ENCODE data around the gene SGPP2.
A peak's percentile ranks its signal among the peaks of the same experiment; 100 is the strongest.

SGPP2 gene

GRCh38 chr2:222525811-222526210, 101.5 kb downstream of the SGPP2 start:
- no peak for DNase-seq (ENCODE audit: low read depth)

GRCh38 chr2:222526480-222527277, 102.3 kb downstream of the SGPP2 start:
- no peak for DNase-seq (ENCODE audit: low read depth)

GRCh38 chr2:222532315-222532714, 108.0 kb downstream of the SGPP2 start:
- no peak for DNase-seq (ENCODE audit: low read depth)

GRCh38 chr2:222535477-222535876, 111.1 kb downstream of the SGPP2 start:
- DNase-seq (ENCODE audit: low read depth) = no peak

GRCh38 chr2:222538535-222538934, 114.2 kb downstream of the SGPP2 start:
- DNase-seq (ENCODE audit: low read depth) = no peak

- DNase-seq (ENCODE audit: low read depth) = no peak
These were observed 120.3 kb downstream of the SGPP2 start for GRCh38 chr2:222544661-222545060.

GRCh38 chr2:222545823-222546795, 121.8 kb downstream of the SGPP2 start:
- DNase-seq (ENCODE audit: low read depth) = no peak

GRCh38 chr2:222547083-222547482, 122.7 kb downstream of the SGPP2 start:
- no peak for DNase-seq (ENCODE audit: low read depth)

GRCh38 chr2:222548992-222549391, 124.6 kb downstream of the SGPP2 start:
- peak; percentile 6 for DNase-seq (ENCODE audit: low read depth)

- DNase-seq (ENCODE audit: low read depth) = no peak
These were observed 130.2 kb downstream of the SGPP2 start for GRCh38 chr2:222554517-222554916.

GRCh38 chr2:222561151-222561550, 136.8 kb downstream of the SGPP2 start:
- no peak for DNase-seq (ENCODE audit: low read depth)

- peak; percentile 12 for DNase-seq (ENCODE audit: low read depth)
These were observed 137.7 kb downstream of the SGPP2 start for GRCh38 chr2:222561817-222562645.

GRCh38 chr2:222563106-222563718, 138.9 kb downstream of the SGPP2 start:
- DNase-seq (ENCODE audit: low read depth) = no peak

- DNase-seq (ENCODE audit: low read depth) = no peak
These were observed 139.6 kb downstream of the SGPP2 start for GRCh38 chr2:222563936-222564335.

- DNase-seq (ENCODE audit: low read depth) = no peak
These were observed 141.9 kb downstream of the SGPP2 start for GRCh38 chr2:222566229-222566628.

GRCh38 chr2:222568865-222569264, 144.5 kb downstream of the SGPP2 start:
- peak; percentile 77 for DNase-seq (ENCODE audit: low read depth)

GRCh38 chr2:222569826-222570225, 145.5 kb downstream of the SGPP2 start:
- no peak for DNase-seq (ENCODE audit: low read depth)

GRCh38 chr2:222572264-222572721, 147.9 kb downstream of the SGPP2 start:
- DNase-seq (ENCODE audit: low read depth) = no peak

GRCh38 chr2:222572751-222573174, 148.4 kb downstream of the SGPP2 start:
- peak; percentile 37 for DNase-seq (ENCODE audit: low read depth)

- no peak for DNase-seq (ENCODE audit: low read depth)
These were observed 151.3 kb downstream of the SGPP2 start for GRCh38 chr2:222575618-222576017.
